ENCODE measurements around the gene ESRRA. TPM values are rescaled to one million over a fixed set of nuclear protein-coding genes. Genes with fewer than 3 reads are reported as not detected.

The ESRRA gene
- total RNA-seq, 1 experiment from 2014 or later = 63.4 TPM

DNA sequence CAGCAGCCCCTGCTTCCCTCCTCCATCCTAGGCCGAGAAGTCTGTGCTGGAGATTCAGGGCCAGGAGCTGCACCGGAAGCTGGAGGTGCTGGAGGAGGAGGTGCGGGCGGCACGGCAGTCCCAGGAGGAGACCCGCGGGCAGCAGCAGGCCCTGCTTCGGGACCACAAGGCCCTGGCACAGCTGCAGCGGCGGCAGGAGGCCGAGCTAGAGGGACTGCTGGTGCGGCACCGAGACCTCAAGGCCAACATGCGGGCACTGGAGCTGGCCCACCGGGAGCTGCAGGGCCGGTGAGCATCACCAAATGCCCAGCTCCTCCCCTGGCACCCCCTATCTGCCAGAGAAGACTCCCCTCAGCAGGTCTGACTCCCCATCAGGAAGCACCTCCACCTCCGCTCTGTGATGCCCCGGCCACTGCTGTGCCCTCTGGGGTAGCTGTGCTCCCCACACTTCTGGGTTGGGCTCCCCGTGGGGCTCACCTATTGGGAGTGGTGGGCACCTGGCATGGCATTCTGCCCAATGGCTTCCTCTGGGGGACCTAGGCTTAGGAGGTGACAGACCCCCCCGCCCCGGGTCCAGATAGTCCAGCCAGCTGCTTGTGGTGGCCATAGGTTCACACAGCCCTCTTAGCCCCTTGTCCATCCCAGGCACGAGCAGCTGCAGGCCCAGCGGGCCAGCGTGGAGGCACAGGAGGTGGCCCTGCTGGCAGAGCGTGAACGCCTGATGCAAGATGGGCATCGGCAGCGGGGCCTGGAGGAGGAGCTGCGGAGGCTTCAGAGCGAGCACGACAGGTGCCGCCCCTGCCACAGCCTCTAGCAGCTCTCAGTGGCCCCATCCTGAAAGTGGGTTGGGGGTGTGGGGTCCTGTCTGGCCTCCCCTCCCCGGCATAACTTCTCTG lies 47.0 kb downstream of the ESRRA start:
- ChIA-PET CTCF (interaction anchor here (0.6 to 8.8 kb wide), 10 partner anchors 8 to 299 kb away, joined by 3 to 148 read pairs (median 5); partner anchors contain the start of genes CCDC88B, PRDX5 and TRMT112), POLR2A (interaction anchor here (0.7 to 2.5 kb wide), 5 partner anchors 12 to 76 kb away, joined by 3 to 21 read pairs (median 4); partner anchors contain the start of genes PRDX5 and TRMT112)
- no peak overlapping the region for H3K27ac Mint-ChIP-seq (ENCODE audit: low read depth, unreplicated experiment)
- no peaks in the 10 kb centered on the region for H3K36me3 Mint-ChIP-seq (ENCODE audit: insufficient read depth, unreplicated experiment)
- H3K9me3 Mint-ChIP-seq (ENCODE audit: unreplicated experiment) = no peaks in the 10 kb centered on the region
- H3K4me1 Mint-ChIP-seq (ENCODE audit: insufficient read depth, unreplicated experiment) = peaks cover 17% of the 10 kb centered on the region
- TF ChIP-seq, protein P1, sequence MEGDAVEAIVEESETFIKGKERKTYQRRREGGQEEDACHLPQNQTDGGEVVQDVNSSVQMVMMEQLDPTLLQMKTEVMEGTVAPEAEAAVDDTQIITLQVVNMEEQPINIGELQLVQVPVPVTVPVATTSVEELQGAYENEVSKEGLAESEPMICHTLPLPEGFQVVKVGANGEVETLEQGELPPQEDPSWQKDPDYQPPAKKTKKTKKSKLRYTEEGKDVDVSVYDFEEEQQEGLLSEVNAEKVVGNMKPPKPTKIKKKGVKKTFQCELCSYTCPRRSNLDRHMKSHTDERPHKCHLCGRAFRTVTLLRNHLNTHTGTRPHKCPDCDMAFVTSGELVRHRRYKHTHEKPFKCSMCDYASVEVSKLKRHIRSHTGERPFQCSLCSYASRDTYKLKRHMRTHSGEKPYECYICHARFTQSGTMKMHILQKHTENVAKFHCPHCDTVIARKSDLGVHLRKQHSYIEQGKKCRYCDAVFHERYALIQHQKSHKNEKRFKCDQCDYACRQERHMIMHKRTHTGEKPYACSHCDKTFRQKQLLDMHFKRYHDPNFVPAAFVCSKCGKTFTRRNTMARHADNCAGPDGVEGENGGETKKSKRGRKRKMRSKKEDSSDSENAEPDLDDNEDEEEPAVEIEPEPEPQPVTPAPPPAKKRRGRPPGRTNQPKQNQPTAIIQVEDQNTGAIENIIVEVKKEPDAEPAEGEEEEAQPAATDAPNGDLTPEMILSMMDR (IDR thresholded peaks at IDR 0.05; ENCODE audit: unreplicated experiment) = no peak
- DNase-seq (ENCODE audit: unreplicated experiment) = no peak
- H3K27me3 Mint-ChIP-seq (ENCODE audit: insufficient read depth, unreplicated experiment) = no peaks in the 10 kb centered on the region
- no TSS peak for BruUV-seq (replicated peaks)
- no peak overlapping the region for H3K4me3 Mint-ChIP-seq (ENCODE audit: unreplicated experiment)
- intact Hi-C loops (cut with micrococcal nuclease) = no loop called here

DNA sequence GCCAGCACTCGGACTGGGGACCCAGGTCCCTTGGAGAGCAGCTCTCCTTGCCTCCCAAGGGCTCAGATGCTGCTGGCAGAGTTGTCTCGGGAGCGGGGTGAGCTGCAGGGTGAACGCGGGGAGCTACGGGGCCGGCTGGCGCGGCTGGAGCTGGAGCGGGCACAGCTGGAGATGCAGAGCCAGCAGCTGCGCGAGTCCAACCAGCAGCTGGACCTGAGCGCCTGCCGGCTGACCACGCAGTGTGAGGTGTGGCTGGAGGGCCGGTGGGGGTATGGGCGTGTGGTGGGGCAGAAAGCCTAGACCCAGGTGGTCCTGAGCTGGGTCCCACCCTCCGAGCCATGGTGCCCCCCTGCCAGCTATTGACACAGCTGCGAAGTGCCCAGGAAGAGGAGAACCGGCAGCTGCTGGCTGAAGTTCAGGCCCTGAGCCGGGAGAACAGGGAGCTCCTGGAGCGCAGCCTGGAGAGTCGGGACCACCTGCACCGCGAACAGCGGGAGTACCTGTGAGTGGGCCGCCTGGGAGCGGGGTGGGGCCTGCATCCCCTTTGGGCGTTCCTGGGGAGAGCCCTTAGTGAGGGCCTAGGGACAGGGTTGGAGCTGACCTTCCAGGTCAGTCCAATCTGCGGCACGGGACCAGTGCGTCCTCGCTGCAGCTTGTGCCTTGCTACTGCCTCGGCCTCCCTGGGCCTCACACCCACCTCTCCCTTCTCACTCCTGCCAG lies 47.8 kb downstream of the ESRRA start:
- no peak overlapping the region for H3K4me3 Mint-ChIP-seq (ENCODE audit: unreplicated experiment)
- H3K36me3 Mint-ChIP-seq (ENCODE audit: insufficient read depth, unreplicated experiment) = no peaks in the 10 kb centered on the region
- no TSS peak for BruUV-seq (replicated peaks)
- H3K4me1 Mint-ChIP-seq (ENCODE audit: insufficient read depth, unreplicated experiment) = peaks cover 22% of the 10 kb centered on the region
- intact Hi-C loops (cut with micrococcal nuclease) = no loop called here
- H3K9me3 Mint-ChIP-seq (ENCODE audit: unreplicated experiment) = no peaks in the 10 kb centered on the region
- no peak for DNase-seq (ENCODE audit: unreplicated experiment)
- CTCF ChIA-PET = interaction anchor here (0.5 to 8.8 kb wide), 11 partner anchors 9 to 303 kb away, joined by 3 to 148 read pairs (median 5); partner anchors contain the start of genes CCDC88B, PRDX5 and TRMT112
- no peak overlapping the region for H3K27ac Mint-ChIP-seq (ENCODE audit: low read depth, unreplicated experiment)
- H3K27me3 Mint-ChIP-seq (ENCODE audit: insufficient read depth, unreplicated experiment) = no peaks in the 10 kb centered on the region
- TF ChIP-seq, protein P1 (IDR thresholded peaks at IDR 0.05; ENCODE audit: unreplicated experiment) = no peak
- POLR2A ChIA-PET = interaction anchor here (0.5 to 2.5 kb wide), 6 partner anchors 9 to 83 kb away, joined by 3 to 21 read pairs (median 3); partner anchors contain the start of genes PRDX5 and TRMT112

DNA sequence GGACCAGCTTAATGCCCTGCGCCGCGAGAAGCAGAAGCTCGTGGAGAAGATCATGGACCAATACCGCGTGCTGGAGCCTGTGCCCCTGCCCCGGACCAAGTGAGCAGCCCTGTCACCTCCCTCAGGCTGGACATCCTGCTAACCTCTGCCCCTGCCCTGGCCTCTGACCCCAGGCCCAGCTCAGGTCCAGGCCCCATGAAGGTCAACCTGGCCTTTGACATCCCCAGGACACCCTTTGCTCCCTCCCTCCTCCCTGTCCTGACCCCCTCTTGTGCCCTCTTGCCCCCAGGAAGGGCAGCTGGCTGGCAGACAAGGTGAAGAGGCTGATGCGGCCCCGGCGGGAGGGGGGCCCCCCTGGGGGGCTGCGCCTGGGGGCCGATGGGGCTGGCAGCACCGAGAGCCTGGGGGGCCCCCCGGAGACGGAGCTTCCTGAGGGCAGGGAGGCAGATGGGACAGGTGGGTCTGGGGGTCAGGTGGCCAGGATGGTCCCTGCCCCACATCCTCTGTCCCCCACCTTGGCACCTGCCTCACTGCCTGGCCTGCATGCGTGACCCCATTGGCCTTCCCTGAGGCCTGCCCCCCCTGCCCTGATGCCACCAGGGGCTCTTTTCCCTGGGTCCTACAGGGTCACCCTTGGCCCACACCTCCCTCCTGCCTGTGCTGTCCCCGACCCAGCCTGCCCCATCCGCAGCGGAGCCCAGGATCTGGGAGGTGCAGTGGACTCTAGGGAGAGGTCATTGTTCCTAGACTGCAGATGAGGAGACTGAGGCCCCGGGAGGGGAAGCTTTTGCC lies 48.6 kb downstream of the ESRRA start:
- H3K27me3 Mint-ChIP-seq (ENCODE audit: insufficient read depth, unreplicated experiment) = no peaks in the 10 kb centered on the region
- no peak overlapping the region for H3K4me3 Mint-ChIP-seq (ENCODE audit: unreplicated experiment)
- POLR2A ChIA-PET = interaction anchor here (0.5 to 3.1 kb wide), 6 partner anchors 10 to 84 kb away, joined by 3 to 65 read pairs (median 14); partner anchors contain the start of genes PRDX5 and TRMT112
- CTCF ChIA-PET = interaction anchor here (0.5 to 8.8 kb wide), 25 partner anchors 8 to 302 kb away, joined by 3 to 148 read pairs (median 5); partner anchors contain the start of genes BAD, CCDC88B, PLCB3 and PRDX5
- BruUV-seq (replicated peaks) = no TSS peak
- H3K27ac Mint-ChIP-seq (ENCODE audit: low read depth, unreplicated experiment) = no peak overlapping the region
- no peak for DNase-seq (ENCODE audit: unreplicated experiment)
- no peaks in the 10 kb centered on the region for H3K36me3 Mint-ChIP-seq (ENCODE audit: insufficient read depth, unreplicated experiment)
- TF ChIP-seq, protein P1 (IDR thresholded peaks at IDR 0.05; ENCODE audit: unreplicated experiment) = no peak
- no peaks in the 10 kb centered on the region for H3K9me3 Mint-ChIP-seq (ENCODE audit: unreplicated experiment)
- peaks cover 24% of the 10 kb centered on the region for H3K4me1 Mint-ChIP-seq (ENCODE audit: insufficient read depth, unreplicated experiment)
- intact Hi-C loops (cut with micrococcal nuclease) = loop anchor here (2.0 kb wide), 1 partner anchor 49 kb away; the partner anchor contains the start of gene ESRRA
